ENCODE results near the gene GSC2.

Gene GSC2

DNA sequence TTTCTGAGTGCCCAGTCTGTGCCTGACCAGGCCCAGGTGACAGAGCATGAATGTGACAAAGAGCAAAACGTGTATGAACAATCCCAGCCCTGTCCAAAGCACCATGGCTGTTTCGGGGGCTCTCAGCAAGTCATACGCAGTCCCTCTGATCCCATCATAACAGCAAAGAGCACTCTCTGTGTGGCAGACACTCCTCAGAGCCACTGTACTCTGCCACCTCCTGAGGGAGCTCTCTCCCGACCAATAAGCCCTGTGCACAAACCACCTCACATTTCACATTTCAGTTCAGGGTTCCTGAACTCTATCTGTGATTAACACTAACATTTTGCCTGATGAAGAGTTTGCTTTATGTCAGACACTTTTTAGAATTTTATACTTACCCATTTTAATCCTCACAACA, 34.5 kb downstream of the GSC2 start:
- no peak overlapping the region for H3K4me3 ChIP-seq (replicated peaks in 1 of 2; ENCODE audit: low read depth in 2 of 2, low read length in 2 of 2)
- TF ChIP-seq, protein P1, sequence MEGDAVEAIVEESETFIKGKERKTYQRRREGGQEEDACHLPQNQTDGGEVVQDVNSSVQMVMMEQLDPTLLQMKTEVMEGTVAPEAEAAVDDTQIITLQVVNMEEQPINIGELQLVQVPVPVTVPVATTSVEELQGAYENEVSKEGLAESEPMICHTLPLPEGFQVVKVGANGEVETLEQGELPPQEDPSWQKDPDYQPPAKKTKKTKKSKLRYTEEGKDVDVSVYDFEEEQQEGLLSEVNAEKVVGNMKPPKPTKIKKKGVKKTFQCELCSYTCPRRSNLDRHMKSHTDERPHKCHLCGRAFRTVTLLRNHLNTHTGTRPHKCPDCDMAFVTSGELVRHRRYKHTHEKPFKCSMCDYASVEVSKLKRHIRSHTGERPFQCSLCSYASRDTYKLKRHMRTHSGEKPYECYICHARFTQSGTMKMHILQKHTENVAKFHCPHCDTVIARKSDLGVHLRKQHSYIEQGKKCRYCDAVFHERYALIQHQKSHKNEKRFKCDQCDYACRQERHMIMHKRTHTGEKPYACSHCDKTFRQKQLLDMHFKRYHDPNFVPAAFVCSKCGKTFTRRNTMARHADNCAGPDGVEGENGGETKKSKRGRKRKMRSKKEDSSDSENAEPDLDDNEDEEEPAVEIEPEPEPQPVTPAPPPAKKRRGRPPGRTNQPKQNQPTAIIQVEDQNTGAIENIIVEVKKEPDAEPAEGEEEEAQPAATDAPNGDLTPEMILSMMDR (IDR thresholded peaks at IDR 0.05; ENCODE audit: low read depth, low read length), result peak; percentile 19
- DNase-seq (ENCODE audit: low read depth in 2 of 2), result no peak

DNA sequence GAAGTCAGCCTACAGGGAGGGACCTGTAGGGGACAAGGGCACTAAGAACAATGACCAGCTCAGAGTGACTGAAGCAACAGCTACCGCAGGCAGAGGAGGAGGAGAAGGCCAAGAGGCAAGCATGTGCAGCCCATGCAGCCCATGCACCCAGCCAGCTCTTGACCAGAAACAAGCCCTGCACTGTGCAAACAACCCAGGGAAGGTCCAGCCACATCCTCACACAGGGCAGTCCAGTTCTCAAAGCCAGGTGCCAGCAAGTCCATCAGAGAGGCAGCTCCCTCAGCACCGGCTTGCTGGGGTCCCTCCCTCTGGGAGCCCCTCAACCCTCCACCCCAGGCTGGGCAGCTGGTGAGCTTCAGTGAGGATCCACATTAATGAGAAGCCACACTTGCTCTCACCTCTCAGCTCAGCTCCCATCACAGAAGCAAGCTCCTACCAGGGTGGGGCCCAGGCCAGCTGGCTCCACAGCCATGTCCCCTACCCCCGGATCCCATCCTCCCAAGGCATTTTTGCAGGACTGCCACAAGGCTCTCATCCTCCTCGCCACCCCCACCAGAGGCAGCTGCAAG, 35.0 kb downstream of the GSC2 start:
- TF ChIP-seq, protein P1 (IDR thresholded peaks at IDR 0.05; ENCODE audit: low read depth, low read length), result no peak
- no peak overlapping the region for H3K4me3 ChIP-seq (replicated peaks in 1 of 2; ENCODE audit: low read depth in 2 of 2, low read length in 2 of 2)
- no peak for DNase-seq (ENCODE audit: low read depth in 2 of 2)

DNA sequence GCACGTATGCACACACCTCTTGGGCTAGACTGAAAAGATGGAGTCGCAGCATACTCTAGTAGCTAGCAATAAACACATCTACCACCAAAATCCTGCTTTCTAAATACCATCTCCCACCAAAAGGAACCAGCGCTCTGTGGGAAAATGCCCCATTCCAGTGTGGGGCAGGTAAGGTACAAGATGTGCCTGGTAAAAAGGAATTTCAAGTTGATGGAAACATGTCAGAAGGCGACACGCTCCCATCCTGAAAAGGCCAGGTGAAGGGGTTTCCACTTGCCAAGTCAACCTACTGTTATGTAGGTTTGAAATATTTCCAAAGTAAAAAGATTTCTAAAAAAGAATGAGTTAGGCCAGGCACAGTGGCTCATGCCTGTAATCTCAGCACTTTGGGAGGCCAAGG, 36.7 kb downstream of the GSC2 start:
- DNase-seq (ENCODE audit: low read depth in 2 of 2), result no peak
- H3K4me3 ChIP-seq (replicated peaks in 1 of 2; ENCODE audit: low read depth in 2 of 2, low read length in 2 of 2), result no peak overlapping the region
- TF ChIP-seq, protein P1 (IDR thresholded peaks at IDR 0.05; ENCODE audit: low read depth, low read length), result no peak

DNA sequence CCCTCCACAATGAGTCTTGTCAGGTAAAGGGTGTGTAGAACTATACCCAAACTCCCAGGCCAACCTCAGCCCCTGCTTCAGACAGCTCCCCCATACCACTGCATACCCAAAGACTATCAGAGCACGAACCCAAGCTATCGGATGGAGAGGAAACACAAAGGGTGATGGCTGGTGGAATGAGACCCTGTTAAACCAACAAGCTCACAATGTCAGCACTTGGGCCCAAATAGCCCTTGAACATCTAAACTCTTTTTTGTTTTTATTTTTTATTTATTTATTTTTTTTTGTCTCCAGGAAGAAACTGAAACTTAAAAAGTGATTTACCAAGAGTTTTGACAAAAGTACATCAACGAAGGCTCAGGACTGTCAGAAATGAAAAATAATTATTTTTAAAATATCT, 38.5 kb downstream of the GSC2 start:
- DNase-seq (ENCODE audit: low read depth in 2 of 2), result no peak
- H3K4me3 ChIP-seq (replicated peaks in 1 of 2; ENCODE audit: low read depth in 2 of 2, low read length in 2 of 2), result no peak overlapping the region
- TF ChIP-seq, protein P1 (IDR thresholded peaks at IDR 0.05; ENCODE audit: low read depth, low read length), result no peak

DNA sequence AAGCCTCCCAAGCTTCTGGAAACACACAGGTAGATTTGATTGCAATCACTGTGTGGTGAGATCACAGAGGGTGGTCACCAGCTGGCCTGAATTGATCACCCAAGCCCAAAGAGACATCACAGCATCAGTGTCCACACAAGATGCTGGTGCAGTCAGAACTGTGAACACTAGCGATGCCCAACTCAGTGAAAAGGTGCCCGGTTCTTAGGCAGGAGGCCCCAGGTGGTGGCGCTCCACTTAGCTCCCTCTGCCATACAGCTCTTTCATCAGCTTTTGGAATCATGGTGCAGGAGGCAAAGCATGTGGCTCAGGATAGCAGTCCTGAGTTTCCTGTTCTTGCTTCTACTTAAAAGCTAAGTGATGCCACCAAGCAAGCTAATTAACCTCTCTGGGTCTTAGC, 39.0 kb downstream of the GSC2 start:
- TF ChIP-seq, protein P1 (IDR thresholded peaks at IDR 0.05; ENCODE audit: low read depth, low read length), result no peak
- H3K4me3 ChIP-seq (replicated peaks in 1 of 2; ENCODE audit: low read depth in 2 of 2, low read length in 2 of 2), result no peak overlapping the region
- no peak for DNase-seq (ENCODE audit: low read depth in 2 of 2)

DNA sequence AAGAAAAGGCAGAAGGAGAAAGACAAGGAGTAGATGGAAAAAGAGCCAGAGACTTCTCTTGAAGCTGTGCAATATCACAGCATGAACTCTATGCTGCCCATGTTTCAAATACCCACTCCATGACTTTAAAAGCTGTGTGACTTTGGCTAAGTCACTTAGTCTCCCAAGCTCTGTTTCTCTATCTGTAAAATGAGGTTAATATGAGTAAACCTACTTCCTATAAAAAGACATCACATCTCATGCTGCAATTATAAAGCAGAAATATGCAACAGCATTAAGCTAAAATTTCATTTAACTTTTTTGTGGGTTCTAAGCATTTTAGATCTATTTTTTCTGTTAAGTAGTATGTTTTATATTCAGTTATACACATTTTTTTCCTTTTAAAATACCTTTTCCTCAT, 39.4 kb downstream of the GSC2 start:
- no peak for DNase-seq (ENCODE audit: low read depth in 2 of 2)
- TF ChIP-seq, protein P1 (IDR thresholded peaks at IDR 0.05; ENCODE audit: low read depth, low read length), result no peak
- H3K4me3 ChIP-seq (replicated peaks in 1 of 2; ENCODE audit: low read depth in 2 of 2, low read length in 2 of 2), result no peak overlapping the region

DNA sequence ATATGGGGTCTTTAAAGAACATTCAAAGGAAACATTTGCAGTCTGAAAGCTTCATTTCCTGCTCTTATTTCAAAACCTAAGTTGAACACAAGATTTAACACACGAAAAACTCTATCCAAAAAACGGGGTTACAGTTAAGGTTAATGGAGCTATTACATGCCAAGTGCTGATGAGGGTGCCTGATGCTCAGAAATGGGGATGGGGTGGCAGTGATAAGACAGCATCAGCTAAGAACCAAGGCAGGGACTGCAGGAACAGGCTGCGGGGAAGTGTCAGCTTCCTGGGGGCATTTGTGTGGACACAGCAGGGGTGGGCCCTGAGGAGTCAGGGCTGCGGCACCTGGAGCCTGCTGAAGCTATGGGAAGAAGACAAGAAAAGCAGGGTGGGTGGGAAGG, 40.0 kb downstream of the GSC2 start:
- DNase-seq (ENCODE audit: low read depth in 2 of 2), result no peak
- H3K4me3 ChIP-seq (replicated peaks in 1 of 2; ENCODE audit: low read depth in 2 of 2, low read length in 2 of 2), result no peak overlapping the region
- TF ChIP-seq, protein P1 (IDR thresholded peaks at IDR 0.05; ENCODE audit: low read depth, low read length), result no peak
